T-cell (primary cell): ENCODE measurements around the gene NDUFA12. TPM values are rescaled to one million over a fixed set of nuclear protein-coding genes. Genes with fewer than 3 reads are reported as not detected.

Source experiments
- ATAC-seq, 4 experiments: fragments of 200-7000 bp in 3 of 4; fragments of 150-1000 bp in 1 of 4; cut with Tn5 transposase; replicated peaks in 1 of 4; 1 replicate in 3 of 4; 2 replicates in 1 of 4; pipeline ENCODE4 v1.10.0; 2021; ENCODE audit warnings: moderate library complexity in 3 of 4, mild to moderate bottlenecking in 2 of 4, moderate number of reproducible peaks in 1 of 4
- CTCF ChIA-PET, 2 donors: fragments of 300-600 bp; sonication (Branson Sonifier 250); formaldehyde crosslinking; loops; one replicate each; lab custom pipeline; 2022; ENCODE audit warnings: antibody characterized with exemption in 2 of 2; lab: Charles Lee
- POLR2A ChIA-PET, 2 donors: fragments of 300-600 bp; sonication (Branson Sonifier 250); formaldehyde crosslinking; loops; one replicate each; lab custom pipeline; 2022; ENCODE audit warnings: antibody characterized with exemption in 2 of 2; lab: Charles Lee
- DNase-seq, 35 experiments: peaks; one replicate each; pipeline versions ENCODE4 v3.0.0 to v3.0.0-alpha.2; 2013 to 2023
- H3K27ac ChIP-seq: one replicate; pipeline ENCODE4 v1.5.1; 2013; ENCODE audit warnings: low read length
- H3K27me3 ChIP-seq, 2 experiments: replicated peaks in 1 of 2; 1 replicate in 1 of 2; 2 replicates in 1 of 2; pipeline versions ENCODE4 v1.6.1 to v1.7.0; 2013; ENCODE audit warnings: low read length in 1 of 2, mixed read lengths in 1 of 2; ENCODE audit not compliant: control insufficient read depth in 2 of 2, insufficient read depth in 2 of 2; ENCODE audit errors: extremely low read depth in 1 of 2
- H3K36me3 ChIP-seq, 2 donors: 1 replicate in 1 of 2; 2 replicates in 1 of 2; pipeline versions ENCODE4 v1.6.1 to v1.7.0; 2013; ENCODE audit warnings: low read length in 1 of 2; ENCODE audit not compliant: control insufficient read depth in 2 of 2, insufficient read depth in 1 of 2; ENCODE audit errors: extremely low read depth in 1 of 2
- H3K4me1 ChIP-seq, 2 experiments: 1 replicate in 1 of 2; 2 replicates in 1 of 2; pipeline versions ENCODE4 v1.6.1 to v1.7.0; 2013; ENCODE audit warnings: low read length in 2 of 2, mixed read lengths in 1 of 2; ENCODE audit not compliant: insufficient read depth in 2 of 2, control insufficient read depth in 1 of 2; ENCODE audit errors: extremely low read depth in 1 of 2
- H3K4me3 ChIP-seq, 2 donors: 1 replicate in 1 of 2; 2 replicates in 1 of 2; pipeline versions ENCODE4 v1.5.1 to v1.7.0; 2013; ENCODE audit warnings: mild to moderate bottlenecking in 2 of 2, low read length in 1 of 2, moderate library complexity in 1 of 2; ENCODE audit not compliant: control insufficient read depth in 1 of 2; ENCODE audit errors: extremely low read depth in 1 of 2
- H3K9me3 ChIP-seq: 2 replicates; pipeline ENCODE4 v1.7.0; 2013
- H3K27ac Mint-ChIP-seq, 2 donors: one replicate each; pipeline ENCODE4 v1.8.0; 2020 to 2021; ENCODE audit warnings: mild to moderate bottlenecking in 2 of 2, mixed read lengths in 2 of 2
- H3K27me3 Mint-ChIP-seq, 2 donors: one replicate each; pipeline ENCODE4 v1.8.0; 2021 to 2022; ENCODE audit warnings: mixed read lengths in 2 of 2
- H3K36me3 Mint-ChIP-seq: one replicate; pipeline ENCODE4 v1.8.0; 2021; ENCODE audit warnings: mixed read lengths
- H3K4me1 Mint-ChIP-seq, 3 donors: one replicate each; pipeline ENCODE4 v1.8.0; 2020 to 2022; ENCODE audit warnings: mixed read lengths in 3 of 3, mild to moderate bottlenecking in 1 of 3
- H3K4me3 Mint-ChIP-seq, 3 donors: one replicate each; pipeline ENCODE4 v1.8.0; 2020 to 2022; ENCODE audit warnings: mild to moderate bottlenecking in 3 of 3, mixed read lengths in 3 of 3, moderate library complexity in 3 of 3
- H3K9me3 Mint-ChIP-seq, 3 donors: one replicate each; pipeline ENCODE4 v1.8.0; 2020 to 2022; ENCODE audit warnings: mixed read lengths in 3 of 3
- WGBS: methylation state at CpG from one replicate; pipeline ENCODE4 v1.1.5; 2013; ENCODE audit warnings: missing lambda C conversion rate; ENCODE audit not compliant: insufficient coverage; 5-methylcytosine and 5-hydroxymethylcytosine counted together
- total RNA-seq, 35 experiments: library from RNA in 6 of 35; stranded (reverse) in 6 of 35; fragments of 120-200 nt in 1 of 35; gene quantifications; one replicate each; pipeline versions ENCODE4 v1.2.1 to v1.2.4 and lab custom pipeline; 2013 to 2026

Gene NDUFA12
- total RNA-seq, 5 donors from 2014 or later (not counting 1 experiment from before 2014, with no cell fraction given): 56.2 to 120 (median 67.6) TPM

GRCh38 chr12:94951071-94951934 lies 52.2 kb downstream of the NDUFA12 start:
- H3K4me3 Mint-ChIP-seq: no peak overlapping the region
- Histone ChIP-seq H3K27me3 (peaks cover 0 to 20% of the 10 kb centered on the region in 2 experiments), H3K4me1 (no peaks in the 10 kb centered on the region), H3K36me3 (no peaks in the 10 kb centered on the region), H3K27ac (no peak overlapping the region), H3K9me3 (no peaks in the 10 kb centered on the region), H3K4me3 (no peak overlapping the region)
- WGBS: 86% methylated on average over 2 of the region's 7 CpGs
- POLR2A ChIA-PET: interaction anchor here in 1 of 2 donors (0.7 kb wide), 1 partner anchor 367 kb away, joined by 5 read pairs; no protein-coding TSS in a partner anchor
- no peaks in the 10 kb centered on the region for H3K9me3 Mint-ChIP-seq
- H3K27ac Mint-ChIP-seq: no peak overlapping the region
- H3K36me3 Mint-ChIP-seq: no peaks in the 10 kb centered on the region
- H3K27me3 Mint-ChIP-seq: peaks cover 27 to 28% of the 10 kb centered on the region in 2 donors
- DNase-seq (no peak), ATAC-seq (no peak)
- CTCF ChIA-PET: interaction anchor here in 1 of 2 donors (0.5 to 1.3 kb wide), 3 partner anchors 10 to 817 kb away, joined by 3 to 4 read pairs (median 3); no protein-coding TSS in a partner anchor
- peaks cover 0 to 13% (median 2%) of the 10 kb centered on the region in 3 donors for H3K4me1 Mint-ChIP-seq

- Histone ChIP-seq H3K4me3 (no peak overlapping the region), H3K4me1 (peaks cover 4 to 15% of the 10 kb centered on the region in 2 experiments), H3K27me3 (peaks cover 0 to 17% of the 10 kb centered on the region in 2 experiments), H3K9me3 (no peaks in the 10 kb centered on the region), H3K36me3 (no peaks in the 10 kb centered on the region), H3K27ac (no peak overlapping the region)
- Mint-ChIP-seq H3K27ac (no peak overlapping the region), H3K4me1 (peaks cover 14 to 29% (median 20%) of the 10 kb centered on the region in 3 donors), H3K4me3 (no peak overlapping the region), H3K27me3 (peaks cover 15 to 16% of the 10 kb centered on the region in 2 donors), H3K9me3 (peaks cover 0 to 14% (median 11%) of the 10 kb centered on the region in 3 donors), H3K36me3 (peaks cover 5% of the 10 kb centered on the region)
- ChIA-PET CTCF (no interaction called here), POLR2A (no interaction called here)
- 75% methylated on average over 2 of the region's 6 CpGs for WGBS
- ATAC-seq (no peak), DNase-seq (no peak)
Observed at GRCh38 chr12:94948232-94948810, 55.2 kb downstream of the NDUFA12 start.

GRCh38 chr12:94942663-94943062 lies 60.8 kb downstream of the NDUFA12 start:
- H3K4me1 ChIP-seq: peaks cover 6 to 46% of the 10 kb centered on the region in 2 experiments
- H3K27ac ChIP-seq: peak overlapping the region; percentile 38
- no peak overlapping the region for H3K4me3 ChIP-seq
- ChIA-PET CTCF (no interaction called here), POLR2A (no interaction called here)
- DNase-seq: peak in 2 of 35 experiments; percentile 5 to 6
- WGBS: 100% methylated on average over 1 of the region's 3 CpGs
- peaks cover 38 to 48% (median 42%) of the 10 kb centered on the region in 3 donors for H3K4me1 Mint-ChIP-seq
- H3K9me3 ChIP-seq: no peaks in the 10 kb centered on the region
- H3K27ac Mint-ChIP-seq: no peak overlapping the region
- peak in 1 of 4 experiments; percentile 41 for ATAC-seq
- no peaks in the 10 kb centered on the region for H3K36me3 ChIP-seq
- peaks cover 5% of the 10 kb centered on the region for H3K36me3 Mint-ChIP-seq
- H3K9me3 Mint-ChIP-seq: peaks cover 0 to 14% (median 11%) of the 10 kb centered on the region in 3 donors
- peak overlapping the region in 1 of 3 donors; percentile 47 for H3K4me3 Mint-ChIP-seq
- H3K27me3 ChIP-seq: no peaks in the 10 kb centered on the region
- H3K27me3 Mint-ChIP-seq: no peaks in the 10 kb centered on the region

- no peaks in the 10 kb centered on the region for H3K9me3 ChIP-seq
- peak overlapping the region; percentile 41 for H3K27ac ChIP-seq
- ATAC-seq (peak in 2 of 4 experiments; percentile 41 to 82), DNase-seq (peak in 32 of 35 experiments; percentile 2 to 66 (median 32))
- CTCF ChIA-PET: interaction anchor here in 1 of 2 donors (0.7 kb wide), 1 partner anchor 10 kb away, joined by 3 read pairs; no protein-coding TSS in a partner anchor
- H3K9me3 Mint-ChIP-seq: peaks cover 0 to 14% (median 11%) of the 10 kb centered on the region in 3 donors
- no peaks in the 10 kb centered on the region for H3K27me3 Mint-ChIP-seq
- WGBS: 80% methylated on average over 3 of the region's 7 CpGs
- H3K4me1 ChIP-seq: peaks cover 6 to 46% of the 10 kb centered on the region in 2 experiments
- POLR2A ChIA-PET: interaction anchor here in 1 of 2 donors (0.6 kb wide), 2 partner anchors 35 to 574 kb away, joined by 3 read pairs; no protein-coding TSS in a partner anchor
- no peak overlapping the region for H3K4me3 ChIP-seq
- no peaks in the 10 kb centered on the region for H3K27me3 ChIP-seq
- peaks cover 5% of the 10 kb centered on the region for H3K36me3 Mint-ChIP-seq
- peaks cover 38 to 48% (median 42%) of the 10 kb centered on the region in 3 donors for H3K4me1 Mint-ChIP-seq
- no peaks in the 10 kb centered on the region for H3K36me3 ChIP-seq
- H3K27ac Mint-ChIP-seq: peak overlapping the region; percentile 20 to 50
- no peak overlapping the region for H3K4me3 Mint-ChIP-seq
Observed at GRCh38 chr12:94941440-94941862, 62.0 kb downstream of the NDUFA12 start.

GRCh38 chr12:94940771-94941170 lies 62.7 kb downstream of the NDUFA12 start:
- 100% methylated on average over 8 of the region's 9 CpGs for WGBS
- H3K4me3 Mint-ChIP-seq: no peak overlapping the region

GRCh38 chr12:94938583-94938982 lies 64.9 kb downstream of the NDUFA12 start:
- DNase-seq: peak in 1 of 35 experiments; percentile 1
- no peaks in the 10 kb centered on the region for H3K27me3 ChIP-seq
- H3K9me3 Mint-ChIP-seq: peaks cover 0 to under 1% (median under 1%) of the 10 kb centered on the region in 3 donors
- CTCF ChIA-PET: no interaction called here
- ATAC-seq: no peak
- H3K27me3 Mint-ChIP-seq: no peaks in the 10 kb centered on the region
- H3K4me3 ChIP-seq: no peak overlapping the region
- peaks cover 23 to 31% (median 26%) of the 10 kb centered on the region in 3 donors for H3K4me1 Mint-ChIP-seq
- POLR2A ChIA-PET: no interaction called here
- no peak overlapping the region for H3K27ac ChIP-seq
- no peak overlapping the region for H3K4me3 Mint-ChIP-seq
- no peak overlapping the region for H3K27ac Mint-ChIP-seq
- no peaks in the 10 kb centered on the region for H3K36me3 Mint-ChIP-seq
- H3K9me3 ChIP-seq: no peaks in the 10 kb centered on the region
- H3K36me3 ChIP-seq: no peaks in the 10 kb centered on the region
- peaks cover 4 to 34% of the 10 kb centered on the region in 2 experiments for H3K4me1 ChIP-seq
- WGBS: 73% methylated on average over 4 of the region's 4 CpGs

More at GRCh38 chr12:94940771-94941170, 62.7 kb downstream of the NDUFA12 start:
- H3K4me1 ChIP-seq: peaks cover 6 to 46% of the 10 kb centered on the region in 2 experiments
- ATAC-seq: no peak
- Mint-ChIP-seq H3K27me3 (no peaks in the 10 kb centered on the region), H3K4me1 (peaks cover 37 to 45% (median 42%) of the 10 kb centered on the region in 3 donors), H3K9me3 (peaks cover 0 to 14% (median 11%) of the 10 kb centered on the region in 3 donors), H3K27ac (no peak overlapping the region), H3K36me3 (peaks cover 5% of the 10 kb centered on the region)
- ChIA-PET POLR2A (interaction anchor here in 1 of 2 donors (0.6 kb wide), 2 partner anchors 34 to 573 kb away, joined by 3 read pairs; no protein-coding TSS in a partner anchor), CTCF (interaction anchor here in 1 of 2 donors (0.7 kb wide), 1 partner anchor 11 kb away, joined by 3 read pairs; no protein-coding TSS in a partner anchor)
- H3K27me3 ChIP-seq: no peaks in the 10 kb centered on the region
- H3K9me3 ChIP-seq: no peaks in the 10 kb centered on the region
- DNase-seq: no peak
- peak overlapping the region; percentile 41 for H3K27ac ChIP-seq
- H3K36me3 ChIP-seq: no peaks in the 10 kb centered on the region
- no peak overlapping the region for H3K4me3 ChIP-seq
